Neural cell (in vitro differentiated cells): ENCODE results near the gene SOD3. TPM values are rescaled to one million over a fixed set of nuclear protein-coding genes. Genes with fewer than 3 reads are reported as not detected.

Experiments
- H2AFZ ChIP-seq: fragments of 200-600, 300-800 bp; sonication (generic), shearing (Covaris generic); 2 replicates; pipeline ENCODE4 v1.6.0; 2014; ENCODE audit warnings: low read depth, mild to moderate bottlenecking, antibody characterized with exemption, low read length, moderate library complexity
- H3F3A ChIP-seq: fragments of 200-600 bp; shearing (Covaris generic); 2 replicates; pipeline ENCODE4 v1.6.1; 2016; ENCODE audit warnings: mild to moderate bottlenecking, moderate library complexity, mixed read lengths, antibody characterized with exemption, low read length; ENCODE audit not compliant: insufficient read depth, poor library complexity, severe bottlenecking
- H3K27ac ChIP-seq: fragments of 200-600, 300-800 bp; sonication (generic), shearing (Covaris generic); 2 replicates; pipeline ENCODE4 v1.5.1; 2014; ENCODE audit warnings: mild to moderate bottlenecking, low read length, moderate library complexity
- H3K27me3 ChIP-seq: fragments of 300-800, 200-600 bp; sonication (generic), shearing (Covaris generic); 2 replicates; pipeline ENCODE4 v1.6.0; 2014; ENCODE audit warnings: mild to moderate bottlenecking, low read depth, low read length, moderate library complexity; ENCODE audit not compliant: insufficient read depth
- H3K36me3 ChIP-seq: fragments of 300-800, 200-600 bp; sonication (generic), shearing (Covaris generic); 2 replicates; pipeline ENCODE4 v1.5.1; 2014; ENCODE audit warnings: mild to moderate bottlenecking, antibody characterized with exemption, low read length, moderate library complexity; ENCODE audit not compliant: insufficient read depth
- H3K4me2 ChIP-seq: fragments of 300-800, 200-600 bp; sonication (generic), shearing (Covaris generic); 2 replicates; pipeline ENCODE4 v1.6.0; 2014; ENCODE audit warnings: mild to moderate bottlenecking, low read length
- H3K4me3 ChIP-seq: fragments of 300-800, 200-600 bp; sonication (generic), shearing (Covaris generic); 2 replicates; pipeline ENCODE4 v1.5.1; 2014; ENCODE audit warnings: mild to moderate bottlenecking, low read length, moderate library complexity
- H3K79me2 ChIP-seq: fragments of 200-600 bp; shearing (Covaris generic); replicated peaks from 2 replicates; pipeline ENCODE4 v1.6.0; 2014; ENCODE audit warnings: mild to moderate bottlenecking, low read length, moderate library complexity; ENCODE audit not compliant: insufficient read depth
- H3K9ac ChIP-seq: fragments of 300-800, 200-600 bp; sonication (generic), shearing (Covaris generic); 2 replicates; pipeline ENCODE4 v1.6.1; 2016; ENCODE audit warnings: mild to moderate bottlenecking, low read length, mixed read lengths
- H3K9me2 ChIP-seq: fragments of 200-600 bp; shearing (Covaris generic); 2 replicates; pipeline ENCODE4 v1.6.1; 2016; ENCODE audit warnings: mild to moderate bottlenecking, low read length, mixed read lengths; ENCODE audit not compliant: insufficient read depth
- H3K9me3 ChIP-seq: fragments of 200-600, 300-800 bp; sonication (generic), shearing (Covaris generic); 2 replicates; pipeline ENCODE4 v1.6.1; 2016; ENCODE audit warnings: mild to moderate bottlenecking, mixed run types, low read length, moderate library complexity, mixed read lengths
- H4K20me1 ChIP-seq: fragments of 200-600 bp; shearing (Covaris generic); 2 replicates; pipeline ENCODE4 v1.6.1; 2016; ENCODE audit warnings: mild to moderate bottlenecking, mixed run types; ENCODE audit not compliant: insufficient read depth
- CTCF ChIP-seq: fragments of 450-650 bp; IDR thresholded peaks from 2 replicates; pipeline ENCODE4 v1.5.1; 2014; ENCODE audit warnings: antibody characterized with exemption, mild to moderate bottlenecking, moderate library complexity; ENCODE audit not compliant: poor library complexity, severe bottlenecking
- EP300 ChIP-seq: fragments of 450-650 bp; conservative IDR thresholded peaks from 2 replicates; pipeline ENCODE4 v1.6.1; 2014; ENCODE audit warnings: antibody characterized with exemption, mild to moderate bottlenecking, moderate library complexity; ENCODE audit not compliant: poor library complexity, severe bottlenecking
- EZH2 ChIP-seq: fragments of 200-600, 300-800 bp; shearing (Covaris generic), sonication (generic); IDR thresholded peaks from 2 replicates; pipeline ENCODE4 v1.6.1; 2014; ENCODE audit warnings: antibody characterized with exemption, low read length, borderline replicate concordance, mild to moderate bottlenecking; ENCODE audit not compliant: insufficient read depth, poor library complexity, severe bottlenecking
- MXI1 ChIP-seq: fragments of 450-650 bp; conservative IDR thresholded peaks from 2 replicates; pipeline ENCODE4 v1.6.1; 2014; ENCODE audit warnings: antibody characterized with exemption, mild to moderate bottlenecking; ENCODE audit not compliant: poor library complexity, severe bottlenecking
- POLR2AphosphoS5 ChIP-seq: IDR thresholded peaks from 2 replicates; pipeline ENCODE4 v1.6.1; 2012
- RAD21 ChIP-seq: fragments of 450-650 bp; conservative IDR thresholded peaks from 2 replicates; pipeline ENCODE4 v1.6.1; 2014; ENCODE audit warnings: antibody characterized with exemption, mild to moderate bottlenecking, moderate library complexity
- REST ChIP-seq: IDR thresholded peaks from 2 replicates; pipeline ENCODE4 v1.6.1; 2012; ENCODE audit warnings: borderline replicate concordance
- SMC3 ChIP-seq: fragments of 450-650 bp; conservative IDR thresholded peaks from 2 replicates; pipeline ENCODE4 v1.6.1; 2014; ENCODE audit warnings: antibody characterized with exemption, mild to moderate bottlenecking, moderate library complexity; ENCODE audit not compliant: poor library complexity
- TAF1 ChIP-seq: IDR thresholded peaks from 2 replicates; pipeline ENCODE4 v1.6.1; 2012; ENCODE audit warnings: low read depth
- polyA plus RNA-seq: library from polyadenylated mRNA; depleted of rRNA; stranded (reverse); fragments of >200 nt; gene quantifications from 2 replicates; pipeline ENCODE4 v1.2.3, GENCODE V29; 2014

SOD3 gene
- polyA plus RNA-seq, 1 donor from 2014 or later: not detected

GRCh38 chr4:24771241-24771640 lies 24.1 kb upstream of the SOD3 start:
- Histone ChIP-seq H2AFZ (no peak overlapping the region), H3F3A (no peaks in the 10 kb centered on the region), H3K9me3 (no peaks in the 10 kb centered on the region), H3K27ac (no peak overlapping the region), H3K27me3 (no peaks in the 10 kb centered on the region), H4K20me1 (no peaks in the 10 kb centered on the region), H3K4me2 (no peak overlapping the region), H3K9me2 (no peaks in the 10 kb centered on the region), H3K4me3 (no peak overlapping the region), H3K36me3 (no peaks in the 10 kb centered on the region), H3K9ac (no peak overlapping the region), H3K79me2 (no peaks in the 10 kb centered on the region)
- TF ChIP-seq MXI1: no peak
- no peak for TF ChIP-seq EP300
- no peak for TF ChIP-seq POLR2AphosphoS5
- no peak for TF ChIP-seq REST
- no peak for TF ChIP-seq EZH2
- no peak for TF ChIP-seq CTCF
- TF ChIP-seq TAF1: no peak
- TF ChIP-seq SMC3: no peak
- no peak for TF ChIP-seq RAD21

- Histone ChIP-seq H3K9me2 (no peaks in the 10 kb centered on the region), H3K4me2 (no peak overlapping the region), H4K20me1 (no peaks in the 10 kb centered on the region), H3K9me3 (no peaks in the 10 kb centered on the region), H2AFZ (no peak overlapping the region), H3F3A (no peaks in the 10 kb centered on the region), H3K27ac (no peak overlapping the region), H3K27me3 (no peaks in the 10 kb centered on the region), H3K79me2 (no peaks in the 10 kb centered on the region), H3K4me3 (no peak overlapping the region), H3K36me3 (no peaks in the 10 kb centered on the region), H3K9ac (no peak overlapping the region)
- TF ChIP-seq EZH2: no peak
- no peak for TF ChIP-seq CTCF
- no peak for TF ChIP-seq SMC3
- no peak for TF ChIP-seq RAD21
- no peak for TF ChIP-seq EP300
- no peak for TF ChIP-seq MXI1
- TF ChIP-seq TAF1: no peak
- no peak for TF ChIP-seq POLR2AphosphoS5
- TF ChIP-seq REST: no peak
These were observed 23.2 kb upstream of the SOD3 start for GRCh38 chr4:24772061-24772705.
